ENCODE results near the gene ERVH48-1.
"Not testable (repeated sequence)": the region's sequence is repeated elsewhere in the genome, so short reads cannot be mapped to it uniquely, and the experiment has no call there.

The ERVH48-1 gene

DNA sequence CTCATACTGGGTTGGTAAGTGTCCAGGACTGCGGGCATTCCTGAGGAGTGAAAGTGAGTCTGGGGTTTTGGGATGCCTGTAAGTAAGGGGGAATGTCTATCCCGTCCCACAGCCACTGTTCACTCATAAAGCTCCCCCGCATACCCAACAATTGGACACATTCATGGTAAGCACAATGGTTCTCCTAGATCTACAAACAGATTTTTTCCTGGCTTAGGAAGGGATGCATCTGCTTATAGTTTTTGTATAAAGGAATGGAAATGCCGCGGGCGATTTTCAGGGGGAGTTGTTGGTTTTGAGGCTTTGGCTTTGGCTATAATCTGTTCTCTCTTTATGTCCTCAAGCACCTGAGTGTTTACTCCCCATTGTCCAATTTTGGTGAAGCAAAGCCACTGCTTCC lies 7.1 kb downstream of the ERVH48-1 start:
- Histone ChIP-seq H3K27ac (no peak overlapping the region), H3K4me3 (no peak overlapping the region)
- no peak for DNase-seq (ENCODE audit: low spot score)
- TF ChIP-seq, protein P1, sequence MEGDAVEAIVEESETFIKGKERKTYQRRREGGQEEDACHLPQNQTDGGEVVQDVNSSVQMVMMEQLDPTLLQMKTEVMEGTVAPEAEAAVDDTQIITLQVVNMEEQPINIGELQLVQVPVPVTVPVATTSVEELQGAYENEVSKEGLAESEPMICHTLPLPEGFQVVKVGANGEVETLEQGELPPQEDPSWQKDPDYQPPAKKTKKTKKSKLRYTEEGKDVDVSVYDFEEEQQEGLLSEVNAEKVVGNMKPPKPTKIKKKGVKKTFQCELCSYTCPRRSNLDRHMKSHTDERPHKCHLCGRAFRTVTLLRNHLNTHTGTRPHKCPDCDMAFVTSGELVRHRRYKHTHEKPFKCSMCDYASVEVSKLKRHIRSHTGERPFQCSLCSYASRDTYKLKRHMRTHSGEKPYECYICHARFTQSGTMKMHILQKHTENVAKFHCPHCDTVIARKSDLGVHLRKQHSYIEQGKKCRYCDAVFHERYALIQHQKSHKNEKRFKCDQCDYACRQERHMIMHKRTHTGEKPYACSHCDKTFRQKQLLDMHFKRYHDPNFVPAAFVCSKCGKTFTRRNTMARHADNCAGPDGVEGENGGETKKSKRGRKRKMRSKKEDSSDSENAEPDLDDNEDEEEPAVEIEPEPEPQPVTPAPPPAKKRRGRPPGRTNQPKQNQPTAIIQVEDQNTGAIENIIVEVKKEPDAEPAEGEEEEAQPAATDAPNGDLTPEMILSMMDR (IDR thresholded peaks at IDR 0.05): no peak

GRCh38 chr21:42913476-42913875 lies 12.0 kb downstream of the ERVH48-1 start:
- DNase-seq (ENCODE audit: low spot score): no peak
- Histone ChIP-seq H3K27ac (no peak overlapping the region), H3K4me3 (no peak overlapping the region)
- TF ChIP-seq, protein P1 (IDR thresholded peaks at IDR 0.05): no peak

DNA sequence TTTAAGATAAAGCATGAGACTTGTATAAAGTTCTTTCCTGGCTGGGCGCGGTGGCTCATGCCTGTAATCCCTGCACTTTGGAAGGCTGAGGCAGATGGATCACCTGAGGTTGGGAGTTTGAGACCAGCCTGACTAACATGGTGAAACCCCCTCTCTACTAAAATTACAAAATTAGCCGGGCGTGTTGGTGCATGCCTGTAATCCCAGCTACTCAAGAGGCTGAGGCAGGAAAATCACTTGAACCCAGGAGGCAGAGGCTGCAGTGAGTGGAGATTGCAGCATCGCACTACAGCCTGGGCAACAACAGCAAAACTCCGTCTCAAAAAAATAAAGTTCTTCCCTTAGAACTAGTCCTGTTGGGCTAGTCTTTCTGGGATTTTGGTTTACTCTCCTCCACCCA lies 13.5 kb downstream of the ERVH48-1 start:
- H3K4me3 ChIP-seq; DNase-seq (ENCODE audit: low spot score); H3K27ac ChIP-seq: not testable (repeated sequence)

GRCh38 chr21:42908484-42908883 lies 16.9 kb downstream of the ERVH48-1 start:
- not testable (repeated sequence) for DNase-seq (ENCODE audit: low spot score); H3K4me3 ChIP-seq; H3K27ac ChIP-seq

GRCh38 chr21:42906233-42906632 lies 19.2 kb downstream of the ERVH48-1 start:
- TF ChIP-seq, protein P1 (IDR thresholded peaks at IDR 0.05): no peak
- DNase-seq (ENCODE audit: low spot score): no peak
- Histone ChIP-seq H3K27ac (no peak overlapping the region), H3K4me3 (no peak overlapping the region)

DNA sequence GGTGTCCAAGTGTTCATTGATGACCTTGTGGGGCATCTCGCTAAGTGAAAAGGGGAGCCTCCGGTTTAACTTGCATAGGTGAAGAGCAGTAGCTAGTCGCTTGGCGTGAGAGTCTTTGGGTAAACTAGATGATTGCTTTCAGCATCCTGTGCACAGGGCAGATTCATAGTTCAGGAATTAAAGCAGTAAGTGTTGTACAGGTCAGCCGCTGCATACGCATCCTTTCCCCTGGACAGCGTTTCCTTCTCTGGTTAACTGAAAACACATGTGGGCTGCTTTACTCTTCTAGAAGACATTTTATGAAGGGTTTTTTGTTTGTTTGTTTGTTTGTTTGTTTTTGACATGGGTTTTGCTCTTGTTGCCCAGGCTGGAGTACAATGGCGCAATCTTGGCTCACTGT lies 20.2 kb downstream of the ERVH48-1 start:
- TF ChIP-seq, protein P1 (IDR thresholded peaks at IDR 0.05): no peak
- no peak for DNase-seq (ENCODE audit: low spot score)
- H3K4me3 ChIP-seq: no peak overlapping the region

DNA sequence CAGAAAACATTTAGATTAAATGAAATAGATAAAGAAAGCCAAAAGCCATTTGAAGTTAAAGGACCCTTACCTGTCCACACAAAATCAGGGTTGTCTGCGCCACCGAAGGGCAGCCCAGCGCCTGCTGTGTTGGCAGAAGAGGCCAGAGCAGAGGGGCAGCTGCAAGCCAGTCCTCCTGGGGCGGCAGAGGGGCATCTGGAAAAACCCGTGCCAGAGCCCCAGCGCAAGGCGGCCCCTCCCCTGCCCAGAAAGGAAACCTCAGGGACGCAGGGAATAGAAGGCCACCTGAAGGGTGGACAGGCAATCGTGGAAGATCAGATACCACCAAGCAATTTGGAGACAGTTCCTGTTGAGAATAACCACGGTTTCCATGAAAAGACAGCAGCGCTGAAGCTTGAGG lies 21.6 kb downstream of the ERVH48-1 start:
- DNase-seq (ENCODE audit: low spot score): no peak
- no peak overlapping the region for H3K4me3 ChIP-seq

More for the DNA sequence above, 20.2 kb downstream of the ERVH48-1 start:
- H3K27ac ChIP-seq: no peak overlapping the region

GRCh38 chr21:42900446-42900845 lies 25.0 kb downstream of the ERVH48-1 start:
- Histone ChIP-seq H3K4me3 (no peak overlapping the region), H3K27ac (no peak overlapping the region)
- TF ChIP-seq, protein P1 (IDR thresholded peaks at IDR 0.05): no peak
- DNase-seq (ENCODE audit: low spot score): no peak

More for the DNA sequence above, 21.6 kb downstream of the ERVH48-1 start:
- TF ChIP-seq, protein P1 (IDR thresholded peaks at IDR 0.05): no peak
- no peak overlapping the region for H3K27ac ChIP-seq

Data from coronary artery (tissue), 2 donors.